ENCODE measurements around the gene HMGA1. TPM values are rescaled to one million over a fixed set of nuclear protein-coding genes. Genes with fewer than 3 reads are reported as not detected.

HMGA1 gene
- total and polyA plus RNA-seq, 2 of the 13 experiments (the other 11 are each of a cell fraction or from before 2014, with no cell fraction given), result 117 to 145 TPM

DNA sequence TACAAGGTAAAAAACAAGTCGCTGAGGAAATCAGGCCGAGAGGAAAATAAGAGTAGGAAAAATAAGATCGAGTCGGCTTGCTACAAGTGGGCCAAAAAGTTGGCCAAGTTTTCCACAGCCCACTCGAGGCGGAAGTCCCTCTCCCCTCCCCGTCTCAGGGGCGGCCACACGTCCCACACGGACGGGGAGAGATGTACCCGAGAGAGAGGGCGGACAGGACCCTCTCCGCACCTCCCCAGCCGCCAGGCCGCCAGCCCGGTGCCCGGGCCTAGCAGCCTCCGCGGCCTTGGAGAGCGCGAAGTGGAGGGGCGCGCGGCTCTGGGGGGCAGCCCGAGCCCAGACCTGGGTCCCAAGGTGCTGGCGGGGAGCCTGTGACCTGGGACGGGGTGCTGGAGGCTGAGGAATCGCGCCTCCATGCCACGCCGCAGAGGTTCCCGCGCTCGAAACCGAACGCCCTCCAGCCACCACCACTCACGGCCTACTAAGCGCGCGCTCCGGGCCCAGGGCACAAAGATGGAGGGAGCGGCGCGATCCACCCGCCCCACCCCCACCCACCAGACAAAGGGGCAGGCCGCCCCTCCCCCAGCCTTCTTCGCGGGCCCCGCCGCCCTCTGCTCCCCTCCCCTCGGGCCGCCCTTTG, 1.9 kb upstream of the HMGA1 start:
- CTCF ChIA-PET (ENCODE audit: low intra/inter-chr PET ratio, low total read pairs), result no interaction called here
- POLR2A ChIA-PET, result no interaction called here
- intact Hi-C loops (cut with micrococcal nuclease; ENCODE audit: unreplicated experiment), result no loop called here
- DNase-seq (ENCODE audit: low spot score) (no peak), ATAC-seq (no peak), FAIRE-seq (no peak)
- WGBS (ENCODE audit: low lambda C conversion rate), result 81% methylated on average over 40 of the region's 53 CpGs
- Histone ChIP-seq H3K4me1 (ENCODE audit: insufficient read depth, low read length) (peaks cover 31% of the 10 kb centered on the region), H3K36me3 (replicated peaks in 1 of 2; ENCODE audit: control insufficient read depth in 1 of 2, insufficient read depth in 2 of 2, low read length in 2 of 2) (no peaks in the 10 kb centered on the region), H4K20me1 (ENCODE audit: insufficient read depth, low read length) (no peaks in the 10 kb centered on the region), H2AFZ (ENCODE audit: low read length) (no peak overlapping the region), H3K27me3 (ENCODE audit: control insufficient read depth in 1 of 2, insufficient read depth in 2 of 2, low read length in 2 of 2) (peaks cover 2 to 10% of the 10 kb centered on the region in 2 experiments; a peak in 4 of 5 replicates), H3K4me2 (ENCODE audit: low read depth, low read length) (no peak overlapping the region), H3K9me3 (ENCODE audit: low read length) (no peaks in the 10 kb centered on the region), H3K79me2 (ENCODE audit: insufficient read depth, low read length) (peaks cover 22% of the 10 kb centered on the region), H3K4me3 (replicated peaks in 1 of 3; ENCODE audit: insufficient read depth in 1 of 3, low read depth in 2 of 3, low read length in 3 of 3) (no peak overlapping the region), H3K9ac (ENCODE audit: insufficient read depth, low read depth, low read length) (no peak overlapping the region), H3K27ac (ENCODE audit: extremely low read length, insufficient read depth, low read length) (no peak overlapping the region)
- BruUV-seq (replicated peaks), result no TSS peak
- in situ Hi-C loops (cut with HindIII; ENCODE audit: extremely low pct_ligation_motif_present, low pct_unique_long_range_greater_than_20kb), result loop anchor here (5.0 to 25.0 kb wide), 2 partner anchors 37 to 378 kb away; no protein-coding TSS in a partner anchor
- TF ChIP-seq ZSCAN31 (CRISPR knock-in tag; IDR thresholded peaks at IDR 0.05; ENCODE audit: low read depth) (no peak), ZNF264 (CRISPR knock-in tag; IDR thresholded peaks at IDR 0.05) (no peak), CHCHD3 (CRISPR knock-in tag; IDR thresholded peaks at IDR 0.05) (no peak), NRL (CRISPR knock-in tag; IDR thresholded peaks at IDR 0.05; ENCODE audit: borderline replicate concordance) (no peak), ZNF569 (CRISPR knock-in tag; IDR thresholded peaks at IDR 0.05; ENCODE audit: borderline replicate concordance) (no peak), ZNF772 (CRISPR knock-in tag; IDR thresholded peaks at IDR 0.05) (no peak), ZNF670 (CRISPR knock-in tag; IDR thresholded peaks at IDR 0.05; ENCODE audit: borderline replicate concordance) (no peak), ZNF10 (CRISPR knock-in tag; IDR thresholded peaks at IDR 0.05; ENCODE audit: borderline replicate concordance, low read depth) (no peak), ZBTB38 (CRISPR knock-in tag; IDR thresholded peaks at IDR 0.05) (0 out of 2 replicates have a peak, but pooled peaks have one; percentile 34), HHEX (CRISPR knock-in tag; IDR thresholded peaks at IDR 0.05) (no peak), FOXM1 (CRISPR knock-in tag; IDR thresholded peaks at IDR 0.05) (no peak)
- TF ChIP-seq, protein P1, sequence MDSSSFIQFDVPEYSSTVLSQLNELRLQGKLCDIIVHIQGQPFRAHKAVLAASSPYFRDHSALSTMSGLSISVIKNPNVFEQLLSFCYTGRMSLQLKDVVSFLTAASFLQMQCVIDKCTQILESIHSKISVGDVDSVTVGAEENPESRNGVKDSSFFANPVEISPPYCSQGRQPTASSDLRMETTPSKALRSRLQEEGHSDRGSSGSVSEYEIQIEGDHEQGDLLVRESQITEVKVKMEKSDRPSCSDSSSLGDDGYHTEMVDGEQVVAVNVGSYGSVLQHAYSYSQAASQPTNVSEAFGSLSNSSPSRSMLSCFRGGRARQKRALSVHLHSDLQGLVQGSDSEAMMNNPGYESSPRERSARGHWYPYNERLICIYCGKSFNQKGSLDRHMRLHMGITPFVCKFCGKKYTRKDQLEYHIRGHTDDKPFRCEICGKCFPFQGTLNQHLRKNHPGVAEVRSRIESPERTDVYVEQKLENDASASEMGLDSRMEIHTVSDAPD (CRISPR knock-in tag; IDR thresholded peaks at IDR 0.05), result no peak
- TF ChIP-seq, protein P2, sequence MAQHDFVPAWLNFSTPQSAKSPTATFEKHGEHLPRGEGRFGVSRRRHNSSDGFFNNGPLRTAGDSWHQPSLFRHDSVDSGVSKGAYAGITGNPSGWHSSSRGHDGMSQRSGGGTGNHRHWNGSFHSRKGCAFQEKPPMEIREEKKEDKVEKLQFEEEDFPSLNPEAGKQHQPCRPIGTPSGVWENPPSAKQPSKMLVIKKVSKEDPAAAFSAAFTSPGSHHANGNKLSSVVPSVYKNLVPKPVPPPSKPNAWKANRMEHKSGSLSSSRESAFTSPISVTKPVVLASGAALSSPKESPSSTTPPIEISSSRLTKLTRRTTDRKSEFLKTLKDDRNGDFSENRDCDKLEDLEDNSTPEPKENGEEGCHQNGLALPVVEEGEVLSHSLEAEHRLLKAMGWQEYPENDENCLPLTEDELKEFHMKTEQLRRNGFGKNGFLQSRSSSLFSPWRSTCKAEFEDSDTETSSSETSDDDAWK (CRISPR knock-in tag; IDR thresholded peaks at IDR 0.05), result no peak
- TF ChIP-seq, protein P3, sequence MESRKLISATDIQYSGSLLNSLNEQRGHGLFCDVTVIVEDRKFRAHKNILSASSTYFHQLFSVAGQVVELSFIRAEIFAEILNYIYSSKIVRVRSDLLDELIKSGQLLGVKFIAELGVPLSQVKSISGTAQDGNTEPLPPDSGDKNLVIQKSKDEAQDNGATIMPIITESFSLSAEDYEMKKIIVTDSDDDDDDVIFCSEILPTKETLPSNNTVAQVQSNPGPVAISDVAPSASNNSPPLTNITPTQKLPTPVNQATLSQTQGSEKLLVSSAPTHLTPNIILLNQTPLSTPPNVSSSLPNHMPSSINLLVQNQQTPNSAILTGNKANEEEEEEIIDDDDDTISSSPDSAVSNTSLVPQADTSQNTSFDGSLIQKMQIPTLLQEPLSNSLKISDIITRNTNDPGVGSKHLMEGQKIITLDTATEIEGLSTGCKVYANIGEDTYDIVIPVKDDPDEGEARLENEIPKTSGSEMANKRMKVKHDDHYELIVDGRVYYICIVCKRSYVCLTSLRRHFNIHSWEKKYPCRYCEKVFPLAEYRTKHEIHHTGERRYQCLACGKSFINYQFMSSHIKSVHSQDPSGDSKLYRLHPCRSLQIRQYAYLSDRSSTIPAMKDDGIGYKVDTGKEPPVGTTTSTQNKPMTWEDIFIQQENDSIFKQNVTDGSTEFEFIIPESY (CRISPR knock-in tag; IDR thresholded peaks at IDR 0.05), result peak; percentile 88
- TF ChIP-seq, protein P4, sequence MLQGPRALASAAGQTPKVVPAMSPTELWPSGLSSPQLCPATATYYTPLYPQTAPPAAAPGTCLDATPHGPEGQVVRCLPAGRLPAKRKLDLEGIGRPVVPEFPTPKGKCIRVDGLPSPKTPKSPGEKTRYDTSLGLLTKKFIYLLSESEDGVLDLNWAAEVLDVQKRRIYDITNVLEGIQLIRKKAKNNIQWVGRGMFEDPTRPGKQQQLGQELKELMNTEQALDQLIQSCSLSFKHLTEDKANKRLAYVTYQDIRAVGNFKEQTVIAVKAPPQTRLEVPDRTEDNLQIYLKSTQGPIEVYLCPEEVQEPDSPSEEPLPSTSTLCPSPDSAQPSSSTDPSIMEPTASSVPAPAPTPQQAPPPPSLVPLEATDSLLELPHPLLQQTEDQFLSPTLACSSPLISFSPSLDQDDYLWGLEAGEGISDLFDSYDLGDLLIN (CRISPR knock-in tag; IDR thresholded peaks at IDR 0.05; ENCODE audit: borderline replicate concordance), result no peak

All from HepG2 (cell line).